ENCODE data around the gene GHRH.

DNA sequence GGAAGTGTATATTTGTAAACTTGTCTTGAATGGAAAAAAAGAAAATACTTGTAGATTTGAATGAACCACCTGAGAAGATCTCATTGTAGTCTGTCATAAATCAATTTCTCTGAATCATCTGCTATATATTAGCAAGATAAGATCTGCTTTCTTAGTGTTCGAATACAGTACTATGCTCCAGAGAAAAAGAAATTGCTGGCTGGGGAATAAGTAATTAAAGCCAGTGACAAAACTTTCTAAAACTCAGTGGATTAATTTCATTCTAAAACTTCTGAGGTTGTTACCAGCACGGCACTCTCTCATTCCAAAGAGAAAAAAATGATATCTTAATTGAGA, 59.8 kb downstream of the GHRH start:
- TF ChIP-seq, protein P1, sequence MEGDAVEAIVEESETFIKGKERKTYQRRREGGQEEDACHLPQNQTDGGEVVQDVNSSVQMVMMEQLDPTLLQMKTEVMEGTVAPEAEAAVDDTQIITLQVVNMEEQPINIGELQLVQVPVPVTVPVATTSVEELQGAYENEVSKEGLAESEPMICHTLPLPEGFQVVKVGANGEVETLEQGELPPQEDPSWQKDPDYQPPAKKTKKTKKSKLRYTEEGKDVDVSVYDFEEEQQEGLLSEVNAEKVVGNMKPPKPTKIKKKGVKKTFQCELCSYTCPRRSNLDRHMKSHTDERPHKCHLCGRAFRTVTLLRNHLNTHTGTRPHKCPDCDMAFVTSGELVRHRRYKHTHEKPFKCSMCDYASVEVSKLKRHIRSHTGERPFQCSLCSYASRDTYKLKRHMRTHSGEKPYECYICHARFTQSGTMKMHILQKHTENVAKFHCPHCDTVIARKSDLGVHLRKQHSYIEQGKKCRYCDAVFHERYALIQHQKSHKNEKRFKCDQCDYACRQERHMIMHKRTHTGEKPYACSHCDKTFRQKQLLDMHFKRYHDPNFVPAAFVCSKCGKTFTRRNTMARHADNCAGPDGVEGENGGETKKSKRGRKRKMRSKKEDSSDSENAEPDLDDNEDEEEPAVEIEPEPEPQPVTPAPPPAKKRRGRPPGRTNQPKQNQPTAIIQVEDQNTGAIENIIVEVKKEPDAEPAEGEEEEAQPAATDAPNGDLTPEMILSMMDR (IDR thresholded peaks at IDR 0.05) = no peak
- TF ChIP-seq CBFB (CRISPR knock-in tag; IDR thresholded peaks at IDR 0.05; ENCODE audit: low read depth) (no peak), CREM (CRISPR knock-in tag; IDR thresholded peaks at IDR 0.05) (no peak), NFYB (CRISPR knock-in tag; conservative IDR thresholded peaks at IDR 0.05; ENCODE audit: low read depth) (no peak), JAZF1 (CRISPR knock-in tag; IDR thresholded peaks at IDR 0.05) (no peak), ZNF423 (CRISPR knock-in tag; IDR thresholded peaks at IDR 0.05) (no peak), NFATC4 (CRISPR knock-in tag; IDR thresholded peaks at IDR 0.05) (no peak), RELA (CRISPR knock-in tag; IDR thresholded peaks at IDR 0.05; ENCODE audit: borderline replicate concordance) (no peak)
- TF ChIP-seq, protein P2, sequence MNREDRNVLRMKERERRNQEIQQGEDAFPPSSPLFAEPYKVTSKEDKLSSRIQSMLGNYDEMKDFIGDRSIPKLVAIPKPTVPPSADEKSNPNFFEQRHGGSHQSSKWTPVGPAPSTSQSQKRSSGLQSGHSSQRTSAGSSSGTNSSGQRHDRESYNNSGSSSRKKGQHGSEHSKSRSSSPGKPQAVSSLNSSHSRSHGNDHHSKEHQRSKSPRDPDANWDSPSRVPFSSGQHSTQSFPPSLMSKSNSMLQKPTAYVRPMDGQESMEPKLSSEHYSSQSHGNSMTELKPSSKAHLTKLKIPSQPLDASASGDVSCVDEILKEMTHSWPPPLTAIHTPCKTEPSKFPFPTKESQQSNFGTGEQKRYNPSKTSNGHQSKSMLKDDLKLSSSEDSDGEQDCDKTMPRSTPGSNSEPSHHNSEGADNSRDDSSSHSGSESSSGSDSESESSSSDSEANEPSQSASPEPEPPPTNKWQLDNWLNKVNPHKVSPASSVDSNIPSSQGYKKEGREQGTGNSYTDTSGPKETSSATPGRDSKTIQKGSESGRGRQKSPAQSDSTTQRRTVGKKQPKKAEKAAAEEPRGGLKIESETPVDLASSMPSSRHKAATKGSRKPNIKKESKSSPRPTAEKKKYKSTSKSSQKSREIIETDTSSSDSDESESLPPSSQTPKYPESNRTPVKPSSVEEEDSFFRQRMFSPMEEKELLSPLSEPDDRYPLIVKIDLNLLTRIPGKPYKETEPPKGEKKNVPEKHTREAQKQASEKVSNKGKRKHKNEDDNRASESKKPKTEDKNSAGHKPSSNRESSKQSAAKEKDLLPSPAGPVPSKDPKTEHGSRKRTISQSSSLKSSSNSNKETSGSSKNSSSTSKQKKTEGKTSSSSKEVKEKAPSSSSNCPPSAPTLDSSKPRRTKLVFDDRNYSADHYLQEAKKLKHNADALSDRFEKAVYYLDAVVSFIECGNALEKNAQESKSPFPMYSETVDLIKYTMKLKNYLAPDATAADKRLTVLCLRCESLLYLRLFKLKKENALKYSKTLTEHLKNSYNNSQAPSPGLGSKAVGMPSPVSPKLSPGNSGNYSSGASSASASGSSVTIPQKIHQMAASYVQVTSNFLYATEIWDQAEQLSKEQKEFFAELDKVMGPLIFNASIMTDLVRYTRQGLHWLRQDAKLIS (CRISPR knock-in tag; IDR thresholded peaks at IDR 0.05; ENCODE audit: borderline replicate concordance) = no peak
- TF ChIP-seq, protein P3, sequence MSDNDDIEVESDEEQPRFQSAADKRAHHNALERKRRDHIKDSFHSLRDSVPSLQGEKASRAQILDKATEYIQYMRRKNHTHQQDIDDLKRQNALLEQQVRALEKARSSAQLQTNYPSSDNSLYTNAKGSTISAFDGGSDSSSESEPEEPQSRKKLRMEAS (CRISPR knock-in tag; IDR thresholded peaks at IDR 0.05) = no peak
- TF ChIP-seq, protein P4, sequence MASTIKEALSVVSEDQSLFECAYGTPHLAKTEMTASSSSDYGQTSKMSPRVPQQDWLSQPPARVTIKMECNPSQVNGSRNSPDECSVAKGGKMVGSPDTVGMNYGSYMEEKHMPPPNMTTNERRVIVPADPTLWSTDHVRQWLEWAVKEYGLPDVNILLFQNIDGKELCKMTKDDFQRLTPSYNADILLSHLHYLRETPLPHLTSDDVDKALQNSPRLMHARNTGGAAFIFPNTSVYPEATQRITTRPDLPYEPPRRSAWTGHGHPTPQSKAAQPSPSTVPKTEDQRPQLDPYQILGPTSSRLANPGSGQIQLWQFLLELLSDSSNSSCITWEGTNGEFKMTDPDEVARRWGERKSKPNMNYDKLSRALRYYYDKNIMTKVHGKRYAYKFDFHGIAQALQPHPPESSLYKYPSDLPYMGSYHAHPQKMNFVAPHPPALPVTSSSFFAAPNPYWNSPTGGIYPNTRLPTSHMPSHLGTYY (CRISPR knock-in tag; IDR thresholded peaks at IDR 0.05) = no peak
- TF ChIP-seq, protein P5, sequence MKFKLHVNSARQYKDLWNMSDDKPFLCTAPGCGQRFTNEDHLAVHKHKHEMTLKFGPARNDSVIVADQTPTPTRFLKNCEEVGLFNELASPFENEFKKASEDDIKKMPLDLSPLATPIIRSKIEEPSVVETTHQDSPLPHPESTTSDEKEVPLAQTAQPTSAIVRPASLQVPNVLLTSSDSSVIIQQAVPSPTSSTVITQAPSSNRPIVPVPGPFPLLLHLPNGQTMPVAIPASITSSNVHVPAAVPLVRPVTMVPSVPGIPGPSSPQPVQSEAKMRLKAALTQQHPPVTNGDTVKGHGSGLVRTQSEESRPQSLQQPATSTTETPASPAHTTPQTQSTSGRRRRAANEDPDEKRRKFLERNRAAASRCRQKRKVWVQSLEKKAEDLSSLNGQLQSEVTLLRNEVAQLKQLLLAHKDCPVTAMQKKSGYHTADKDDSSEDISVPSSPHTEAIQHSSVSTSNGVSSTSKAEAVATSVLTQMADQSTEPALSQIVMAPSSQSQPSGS (CRISPR knock-in tag; IDR thresholded peaks at IDR 0.05; ENCODE audit: borderline replicate concordance, low read depth) = no peak
- TF ChIP-seq, protein P6, sequence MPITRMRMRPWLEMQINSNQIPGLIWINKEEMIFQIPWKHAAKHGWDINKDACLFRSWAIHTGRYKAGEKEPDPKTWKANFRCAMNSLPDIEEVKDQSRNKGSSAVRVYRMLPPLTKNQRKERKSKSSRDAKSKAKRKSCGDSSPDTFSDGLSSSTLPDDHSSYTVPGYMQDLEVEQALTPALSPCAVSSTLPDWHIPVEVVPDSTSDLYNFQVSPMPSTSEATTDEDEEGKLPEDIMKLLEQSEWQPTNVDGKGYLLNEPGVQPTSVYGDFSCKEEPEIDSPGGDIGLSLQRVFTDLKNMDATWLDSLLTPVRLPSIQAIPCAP (CRISPR knock-in tag; IDR thresholded peaks at IDR 0.05) = no peak
